ENCODE data around the gene CLEC1B. TPM values are rescaled to one million over a fixed set of nuclear protein-coding genes. Genes with fewer than 3 reads are reported as not detected.
A peak's percentile ranks its signal among the peaks of the same experiment; 100 is the strongest.
"Not testable (repeated sequence)": the region's sequence is repeated elsewhere in the genome, so short reads cannot be mapped to it uniquely, and the experiment has no call there.

The CLEC1B gene
- total RNA-seq, 1 donor from 2014 or later = not detected

DNA sequence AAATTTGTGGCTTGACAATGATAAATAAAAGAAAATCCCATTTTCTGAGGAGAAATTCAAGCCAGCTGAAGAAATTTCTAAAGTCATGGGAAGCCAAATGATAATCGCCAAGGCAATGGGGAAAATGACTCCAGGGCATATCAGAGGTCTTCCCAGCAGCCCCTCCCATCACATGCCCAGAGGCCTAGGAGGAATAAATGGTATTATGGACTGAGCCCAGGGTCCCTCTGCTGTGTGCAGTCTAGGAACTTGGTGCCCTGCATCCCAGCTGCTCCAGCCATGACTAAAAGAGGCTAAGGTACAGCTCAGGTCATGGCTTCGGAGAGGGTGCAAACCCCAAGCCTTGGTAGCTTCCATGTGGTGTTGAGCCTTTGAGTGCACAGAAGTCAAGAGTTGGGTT is 23.3 kb downstream of the CLEC1B start:
- no peak for DNase-seq (ENCODE audit: low read depth)

DNA sequence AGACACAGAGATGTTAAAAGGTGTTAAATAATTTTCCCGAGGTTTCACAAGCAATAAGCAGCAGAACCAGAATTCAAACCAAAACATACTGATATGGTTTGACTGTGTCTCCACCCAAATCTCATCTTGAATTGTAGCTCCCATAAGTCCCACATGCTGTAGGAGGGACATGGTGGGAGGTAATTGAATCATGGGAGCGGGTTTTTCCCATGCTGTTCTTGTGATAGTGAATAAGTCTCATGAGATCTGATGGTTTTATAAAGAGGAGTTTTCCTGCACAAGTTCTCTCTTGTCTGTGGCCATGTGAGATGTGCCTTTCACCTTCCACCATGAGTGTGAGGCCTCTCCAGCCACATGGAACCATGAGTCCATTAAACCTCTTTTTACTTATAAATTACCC is 24.2 kb downstream of the CLEC1B start:
- DNase-seq (ENCODE audit: low read depth) = not testable (repeated sequence)

DNA sequence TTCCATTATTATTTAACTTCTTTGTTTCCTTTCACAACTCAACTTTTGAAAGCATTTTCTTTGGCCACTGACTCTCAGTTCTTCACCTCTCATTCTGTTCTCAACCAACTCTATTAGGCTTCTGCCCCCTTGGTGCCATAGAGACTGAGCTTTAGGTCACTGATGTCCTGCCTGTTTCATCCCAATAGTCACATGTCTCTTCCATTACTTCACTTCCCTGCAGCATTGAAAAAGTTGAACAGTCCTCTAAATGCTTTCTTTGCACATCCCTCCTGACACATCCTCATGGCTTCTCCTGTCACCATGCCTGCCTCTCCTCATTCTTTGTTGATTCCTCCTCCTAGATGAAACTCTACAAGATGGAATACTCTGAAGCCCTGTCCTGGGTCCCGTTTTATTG is 25.0 kb downstream of the CLEC1B start:
- no peak for DNase-seq (ENCODE audit: low read depth)

DNA sequence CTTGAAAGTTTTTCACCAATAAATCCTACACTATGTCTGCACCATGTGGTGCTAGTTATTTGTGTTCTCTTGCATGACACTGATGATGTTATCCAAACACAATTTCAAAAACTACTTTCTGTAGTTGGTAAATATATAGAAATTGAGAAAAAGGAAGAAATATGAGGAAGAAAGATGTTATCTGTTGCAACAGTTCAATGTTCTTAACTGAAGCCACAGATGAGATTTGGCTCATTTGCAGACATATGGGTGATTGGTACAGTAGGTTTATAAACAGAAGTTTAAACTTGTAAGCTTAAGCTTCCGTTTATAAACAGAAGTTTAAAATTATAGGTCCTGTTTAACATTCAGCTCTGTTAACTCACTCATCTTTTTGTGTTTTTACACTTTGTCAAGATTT is 27.7 kb downstream of the CLEC1B start, which contains the start of gene CLEC12A:
Gene CLEC12A, plus strand, starts transcription at position 229 of the 400 bp plus-strand sequence. CDS start 188 bp downstream, outside the sequence.
- no peak for DNase-seq (ENCODE audit: low read depth)

DNA sequence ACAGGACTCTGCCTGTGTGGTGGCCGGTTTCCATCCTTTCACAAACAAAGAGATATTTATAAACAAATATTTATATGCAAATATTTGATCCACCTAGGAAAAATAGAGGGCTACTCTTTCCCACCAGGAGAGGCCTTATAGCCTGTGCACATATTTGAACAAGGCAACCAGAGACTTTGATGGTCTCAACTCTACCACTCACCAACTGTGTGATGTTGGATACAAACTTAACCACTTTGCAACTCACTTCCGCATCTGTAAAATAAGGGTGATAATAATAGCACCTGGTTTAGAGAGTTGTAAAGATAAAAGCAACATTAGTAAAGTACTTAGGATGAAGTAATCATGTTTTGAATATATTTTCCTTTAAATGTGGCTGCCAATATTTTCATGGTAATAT is 29.2 kb downstream of the CLEC1B start:
- DNase-seq (ENCODE audit: low read depth) = no peak

DNA sequence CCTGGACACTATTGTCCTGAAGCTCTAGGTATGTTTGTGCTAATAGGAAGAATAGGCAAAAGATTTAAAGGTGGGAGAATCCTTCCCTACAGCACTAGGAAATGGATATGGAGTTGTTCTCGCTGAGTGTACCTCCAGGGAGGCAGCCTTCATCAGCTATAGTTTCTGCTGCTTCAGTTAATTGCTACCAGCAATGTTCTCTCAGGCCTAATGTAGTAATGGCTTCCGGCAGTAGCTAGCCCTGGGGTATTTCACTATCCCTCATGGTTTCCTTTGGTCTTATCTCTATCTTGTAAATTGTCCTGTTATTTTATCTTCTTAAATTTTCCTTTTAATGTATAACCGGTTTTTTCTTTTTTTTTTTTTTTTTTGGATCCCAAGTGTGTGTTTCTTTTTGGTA is 37.0 kb downstream of the CLEC1B start:
- DNase-seq (ENCODE audit: low read depth) = no peak

DNA sequence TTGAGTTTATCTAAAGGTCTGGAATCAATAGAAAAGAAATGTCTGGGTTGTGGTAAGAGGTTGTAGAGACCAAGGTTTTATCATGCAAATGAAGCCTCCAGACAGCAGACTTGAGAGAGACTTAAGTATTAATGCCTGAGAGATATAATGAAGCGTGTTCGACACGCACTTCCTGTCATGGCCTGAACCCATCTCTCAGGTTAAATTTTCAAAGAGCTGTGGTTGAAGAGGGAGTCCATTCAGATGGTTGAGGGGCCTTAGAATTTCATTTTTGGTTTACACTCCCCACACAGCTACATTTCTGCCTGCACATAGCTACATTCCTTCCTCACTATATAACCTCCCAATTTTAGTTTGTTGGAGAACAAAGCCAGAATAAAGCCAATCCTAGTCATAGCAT is 37.8 kb downstream of the CLEC1B start:
- peak; percentile 31 for DNase-seq (ENCODE audit: low read depth)

DNA sequence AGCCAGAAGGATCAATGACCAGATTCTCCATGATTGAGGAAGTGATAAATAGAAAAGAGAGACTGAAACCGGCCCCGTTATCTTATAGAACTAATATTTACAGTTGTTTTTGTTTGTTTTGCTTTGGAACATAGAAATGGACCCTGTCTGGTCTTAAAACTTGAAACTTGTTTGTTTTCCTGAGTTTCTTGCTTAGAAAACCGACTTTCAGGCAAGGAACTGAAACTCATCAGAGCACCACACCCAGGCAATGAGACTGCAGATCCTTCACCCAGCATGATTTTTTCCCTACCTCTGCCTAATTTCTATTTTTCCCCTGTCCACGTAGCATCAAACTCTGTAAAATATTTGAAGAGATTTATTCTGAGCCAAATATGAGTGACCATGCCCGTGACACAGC is 38.3 kb downstream of the CLEC1B start:
- DNase-seq (ENCODE audit: low read depth) = no peak

DNA sequence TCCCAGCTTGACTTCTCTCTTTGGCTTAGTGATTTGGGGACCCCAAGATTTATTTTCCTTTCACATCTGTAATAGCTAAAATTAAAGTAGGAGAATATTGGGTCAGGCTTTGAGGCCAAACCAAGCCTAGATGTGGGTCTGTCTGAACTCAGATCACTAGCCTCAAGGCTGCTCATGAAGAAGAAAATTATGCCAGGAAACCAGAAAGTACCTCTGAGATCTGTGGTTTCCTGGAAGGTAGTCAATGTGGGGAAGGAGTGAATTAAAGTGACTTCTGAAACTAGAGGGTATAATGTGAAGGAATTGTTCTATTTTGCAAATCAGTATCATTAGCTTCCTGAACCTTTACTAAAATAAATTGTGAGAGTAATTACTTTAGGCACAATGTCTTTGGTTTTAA is 41.1 kb downstream of the CLEC1B start:
- DNase-seq (ENCODE audit: low read depth) = no peak

DNA sequence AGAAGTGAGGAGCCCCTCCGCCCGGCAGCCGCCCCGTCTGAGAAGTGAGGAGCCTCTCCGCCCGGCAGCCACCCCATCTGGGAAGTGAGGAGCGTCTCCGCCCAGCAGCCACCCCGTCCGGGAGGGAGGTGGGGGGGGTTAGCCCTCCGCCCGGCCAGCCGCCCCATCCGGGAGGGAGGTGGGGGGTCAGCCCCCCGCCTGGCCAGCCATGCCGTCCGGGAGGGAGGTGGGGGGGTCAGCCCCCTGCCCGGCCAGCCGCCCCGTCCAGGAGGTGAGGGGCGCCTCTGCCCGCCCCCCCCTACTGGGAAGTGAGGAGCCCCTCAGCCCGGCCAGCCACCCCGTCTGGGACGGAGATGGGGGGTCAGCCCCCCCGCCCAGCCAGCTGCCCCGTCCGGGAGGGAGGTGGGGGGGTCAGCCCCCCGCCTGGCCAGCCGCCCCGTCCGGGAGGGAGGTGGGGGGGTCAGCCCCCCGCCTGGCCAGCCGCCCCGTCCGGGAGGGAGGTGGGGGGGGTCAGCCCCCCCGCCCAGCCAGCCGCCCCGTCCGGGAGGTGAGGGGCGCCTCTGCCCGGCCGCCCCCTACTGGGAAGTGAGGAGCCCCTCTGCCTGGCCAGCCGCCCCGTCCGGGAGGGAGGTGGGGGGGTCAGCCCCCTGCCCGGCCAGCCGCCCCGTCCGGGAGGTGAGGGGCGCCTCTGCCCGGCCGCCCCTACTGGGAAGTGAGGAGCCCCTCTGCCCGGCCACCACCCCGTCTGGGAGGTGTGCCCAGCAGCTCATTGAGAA is 45.8 kb downstream of the CLEC1B start:
- not testable (repeated sequence) for DNase-seq (ENCODE audit: low read depth)

DNA sequence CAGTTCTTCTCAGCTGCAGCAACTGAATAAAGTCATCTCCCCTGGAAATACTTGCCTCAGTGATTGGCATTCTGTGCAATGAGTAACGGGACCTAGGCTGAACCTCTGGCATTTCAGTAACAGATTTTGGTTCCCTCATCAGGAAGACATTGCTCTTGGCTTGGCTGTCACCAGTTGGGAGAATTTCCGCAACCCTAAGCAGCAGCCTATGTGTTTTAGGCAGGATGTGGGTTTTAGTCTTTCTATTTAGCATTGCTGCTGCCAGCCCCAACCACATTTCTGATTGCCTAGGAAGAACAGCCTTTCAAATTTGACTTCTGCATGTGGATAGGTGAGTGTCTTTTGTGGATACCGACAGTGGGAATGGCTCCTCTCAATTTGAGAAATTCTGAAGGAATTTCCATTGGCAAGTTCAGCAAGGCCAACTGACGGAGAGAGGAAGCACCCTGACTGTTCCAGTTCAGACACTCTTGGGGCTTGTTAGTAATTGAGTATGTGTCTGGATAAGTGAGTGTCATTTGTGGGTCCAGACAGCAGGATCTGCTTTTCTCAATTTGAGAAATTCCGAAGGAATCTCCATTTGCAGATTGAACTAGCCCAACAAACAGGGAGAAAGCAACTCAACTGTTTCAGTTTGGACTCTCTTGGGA is 47.8 kb downstream of the CLEC1B start:
- DNase-seq (ENCODE audit: low read depth) = no peak

DNA sequence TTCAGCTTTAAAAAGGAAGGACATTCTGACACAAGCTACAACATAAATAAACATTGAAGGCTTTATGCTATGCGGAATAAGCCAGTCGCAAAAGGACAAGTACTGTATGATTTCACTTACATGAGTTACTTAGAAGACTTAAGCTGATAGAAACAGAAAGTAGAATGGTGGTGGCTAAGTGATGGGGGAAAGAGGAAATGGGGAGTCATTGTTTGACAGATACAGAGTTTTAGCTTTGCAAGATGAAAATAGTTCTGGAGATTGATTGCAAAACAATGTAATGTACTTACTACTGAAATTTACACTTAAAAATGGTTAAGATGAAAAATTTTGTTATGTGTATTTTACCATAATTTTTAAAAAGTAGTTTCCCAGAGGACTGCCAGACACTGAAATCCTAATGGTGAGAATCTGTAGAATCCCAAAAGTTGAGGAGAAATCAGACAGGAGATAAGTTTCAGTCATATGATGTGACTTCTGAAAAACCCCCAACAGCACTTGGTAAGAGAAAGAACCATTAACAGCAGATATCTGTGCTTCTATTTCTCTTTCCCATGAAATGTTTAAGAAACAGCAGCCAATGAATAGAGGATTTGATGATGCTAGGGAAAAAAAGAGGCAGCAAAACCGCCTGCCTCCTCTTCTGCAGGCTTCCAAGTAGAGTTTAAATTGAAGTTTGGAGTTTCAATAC is 50.2 kb downstream of the CLEC1B start:
- DNase-seq (ENCODE audit: low read depth) = no peak

DNA sequence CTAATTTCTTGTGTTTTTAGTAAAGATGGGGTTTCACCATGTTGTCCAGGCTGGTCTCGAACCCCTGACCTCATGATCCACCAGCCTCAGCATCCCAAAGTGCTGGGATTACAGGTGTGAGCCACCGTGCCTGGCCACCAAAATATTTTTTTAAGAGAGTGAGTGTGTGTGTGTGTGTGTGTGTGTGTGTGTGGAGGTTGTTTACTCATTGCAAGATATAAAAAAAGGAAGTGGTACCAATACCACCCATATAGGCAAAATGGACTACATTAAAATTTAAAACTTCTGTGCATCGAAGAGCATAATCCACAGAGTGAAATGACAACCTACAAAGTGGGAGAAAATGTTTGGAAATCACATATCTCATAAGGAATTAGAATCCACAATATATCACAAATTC is 51.2 kb downstream of the CLEC1B start:
- no peak for DNase-seq (ENCODE audit: low read depth)

DNA sequence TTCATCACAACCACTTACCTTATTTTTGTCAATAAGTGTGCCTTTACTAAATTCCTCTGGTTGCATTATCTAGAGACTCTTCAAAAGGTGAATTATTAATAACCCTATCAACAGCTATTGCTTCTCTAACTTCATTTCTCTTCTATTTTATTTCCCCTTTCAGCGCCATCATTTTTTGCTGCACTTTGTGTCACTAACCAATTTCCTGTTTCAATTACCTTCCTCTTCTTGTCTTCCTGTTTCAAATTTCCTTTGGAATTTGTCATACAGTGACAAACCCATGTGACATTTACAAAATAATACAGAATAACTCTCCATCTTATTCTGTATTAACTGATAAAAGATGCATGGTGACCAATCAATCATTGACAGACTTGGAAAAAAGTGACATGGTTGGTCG is 54.5 kb downstream of the CLEC1B start:
- no peak for DNase-seq (ENCODE audit: low read depth)

DNA sequence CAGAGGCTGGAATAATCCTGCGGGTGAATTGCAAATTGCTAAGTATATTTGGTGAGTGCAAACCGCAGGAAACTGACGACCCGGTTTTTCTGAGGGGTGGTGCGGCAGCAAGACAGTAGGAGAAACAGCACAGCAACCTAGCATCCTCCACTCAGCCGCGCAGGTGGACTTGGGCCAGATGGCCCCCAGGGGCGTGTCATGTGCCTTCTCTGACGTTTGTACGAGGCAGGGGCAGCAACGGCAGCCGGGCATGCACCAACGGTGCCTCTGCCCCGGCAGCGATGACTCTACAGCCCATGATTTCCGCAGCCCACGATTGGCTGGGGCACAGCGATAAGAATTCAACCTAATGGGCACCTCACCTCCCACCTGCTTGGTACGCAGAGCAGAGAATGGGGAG is 55.7 kb downstream of the CLEC1B start:
- DNase-seq (ENCODE audit: low read depth) = no peak

Other genes with a start within 250 kb of the CLEC1B start
- not detected in 2 replicates for gene CD69, start 238.2 kb downstream of the CLEC1B start, total RNA-seq
- gene KLRF1, start 171.6 kb downstream of the CLEC1B start, total RNA-seq = not detected in 2 replicates
- 8.9 and 15.2 TPM in 2 replicates for gene CLEC2B, start 129.8 kb downstream of the CLEC1B start, total RNA-seq
- not detected in 2 replicates for gene KLRF2, start 117.6 kb downstream of the CLEC1B start, total RNA-seq
- not detected in 2 replicates for gene CLEC2A, start 66.8 kb downstream of the CLEC1B start, total RNA-seq
- gene CLEC12A, start 27.7 kb downstream of the CLEC1B start, total RNA-seq = not detected in 2 replicates
- gene CLEC12B, start 11.5 kb upstream of the CLEC1B start, total RNA-seq = not detected in 2 replicates
- not detected in 2 replicates for gene CLEC9A, start 31.6 kb upstream of the CLEC1B start, total RNA-seq
- gene CLEC1A, start 99.9 kb upstream of the CLEC1B start, total RNA-seq = not detected in 2 replicates
- gene CLEC7A, start 131.1 kb upstream of the CLEC1B start, total RNA-seq = not detected in 2 replicates
- gene OLR1, start 173.0 kb upstream of the CLEC1B start, total RNA-seq = not detected in 2 replicates
- gene TMEM52B, start 179.9 kb upstream of the CLEC1B start, total RNA-seq = not detected in 2 replicates
- gene GABARAPL1, start 213.8 kb upstream of the CLEC1B start, total RNA-seq = 52.6 and 61.1 TPM in 2 replicates

Data from myocyte (in vitro differentiated cells).